HCT116 (cell line): ENCODE measurements around the gene LTB4R2. TPM values are rescaled to one million over a fixed set of nuclear protein-coding genes. Genes with fewer than 3 reads are reported as not detected.

Experiments
- ATAC-seq: fragments of 200-7000 bp; cut with Tn5 transposase; 2 replicates; pipeline ENCODE4 v1.9.1; 2020; ENCODE audit warnings: mild to moderate bottlenecking, moderate library complexity
- BruUV-seq: library from RNA; stranded (reverse); fragments of 400-500 nt; replicated peaks from 2 replicates; lab custom pipeline; 2021; lab: Mats Ljungman, UMichigan
- CTCF ChIA-PET: fragments of 300-600 bp; sonication (Branson Sonifier 250); formaldehyde crosslinking; loops from one replicate; lab custom pipeline; 2021; ENCODE audit warnings: antibody characterized with exemption; lab: Charles Lee
- POLR2A ChIA-PET: fragments of 300-600, 350-600 bp; sonication (Branson Sonifier 250); formaldehyde crosslinking; loops from one replicate; lab custom pipeline; 2021; ENCODE audit warnings: antibody characterized with exemption; lab: Charles Lee
- RAD21 ChIA-PET, 2 experiments: fragments of 300-600 bp; sonication (Branson Sonifier 250); formaldehyde crosslinking; loops; one replicate each; lab custom pipeline; 2023; ENCODE audit warnings: low total read pairs in 2 of 2; ENCODE audit not compliant: uncharacterized antibody in 2 of 2, unreplicated experiment in 2 of 2, low non-redundant PET in 1 of 2; lab: Charles Lee
- DNase-seq: peaks from one replicate; pipeline ENCODE4 v3.0.0-alpha.2; 2010; ENCODE audit warnings: low read depth, low spot score
- H2AFZ ChIP-seq: fragments of 200-600 bp; shearing (Covaris generic), sonication (generic); 2 replicates; pipeline ENCODE4 v1.6.1; 2017; ENCODE audit warnings: low read depth, mixed run types, mixed read lengths, antibody characterized with exemption, low read length; ENCODE audit not compliant: poor library complexity, severe bottlenecking
- H3K27ac ChIP-seq: 2 replicates; pipeline ENCODE4 v1.5.1; 2012; ENCODE audit warnings: low read depth, low read length
- H3K27me3 ChIP-seq: fragments of 200-600 bp; sonication (generic); 2 replicates; pipeline ENCODE4 v1.6.1; 2016; ENCODE audit warnings: mixed run types, low read length, mixed read lengths; ENCODE audit not compliant: insufficient read depth
- H3K36me3 ChIP-seq, 2 experiments: fragments of 200-500 bp in 1 of 2; fragments of 200-600 bp in 1 of 2; sonication (Bioruptor generic) in 1 of 2; sonication (generic) in 1 of 2; 2 replicates each; pipeline versions ENCODE4 v1.5.1 to v1.6.1; 2014 to 2016; ENCODE audit warnings: low read length in 2 of 2, inconsistent platforms in 1 of 2, mixed read lengths in 1 of 2, mixed run types in 1 of 2; ENCODE audit not compliant: insufficient read depth in 2 of 2, control insufficient read depth in 1 of 2
- H3K4me1 ChIP-seq, 2 experiments: fragments of 200-600 bp in 1 of 2; sonication (generic) in 1 of 2; 2 replicates each; pipeline versions ENCODE4 v1.5.1 to v1.6.1; 2012 to 2017; ENCODE audit warnings: low read length in 2 of 2, inconsistent platforms in 1 of 2, mild to moderate bottlenecking in 1 of 2, mixed read lengths in 1 of 2, mixed run types in 1 of 2, moderate library complexity in 1 of 2; ENCODE audit not compliant: insufficient read depth in 2 of 2, control insufficient read depth in 1 of 2
- H3K4me2 ChIP-seq: fragments of 200-600 bp; sonication (generic); 2 replicates; pipeline ENCODE4 v1.6.1; 2017; ENCODE audit warnings: mixed run types, low read length, mixed read lengths
- H3K4me3 ChIP-seq, 2 experiments: fragments of 200-600 bp in 1 of 2; sonication (generic) in 1 of 2; replicated peaks in 1 of 2; 2 replicates each; pipeline ENCODE4 v1.5.1; 2011 to 2016; ENCODE audit warnings: low read length in 2 of 2, control low read depth in 1 of 2, low read depth in 1 of 2, mild to moderate bottlenecking in 1 of 2, mixed read lengths in 1 of 2, mixed run types in 1 of 2
- H3K79me2 ChIP-seq: fragments of 200-600 bp; sonication (generic); 2 replicates; pipeline ENCODE4 v1.6.1; 2017; ENCODE audit warnings: mild to moderate bottlenecking, mixed run types, low read length, moderate library complexity, mixed read lengths; ENCODE audit not compliant: insufficient read depth
- H3K9ac ChIP-seq: fragments of 200-600 bp; sonication (generic); 2 replicates; pipeline ENCODE4 v1.6.1; 2016; ENCODE audit warnings: low read length, mixed read lengths
- H3K9me2 ChIP-seq: fragments of 200-600 bp; sonication (generic), shearing (Covaris generic); 2 replicates; pipeline ENCODE4 v1.6.1; 2017; ENCODE audit warnings: mixed run types, mild to moderate bottlenecking, moderate library complexity; ENCODE audit not compliant: insufficient read depth
- H3K9me3 ChIP-seq, 2 experiments: fragments of 200-500 bp in 1 of 2; fragments of 200-600 bp in 1 of 2; sonication (Bioruptor generic) in 1 of 2; sonication (generic) in 1 of 2; 2 replicates each; pipeline ENCODE4 v1.6.1; 2014 to 2017; ENCODE audit warnings: low read length in 2 of 2, mixed read lengths in 2 of 2, inconsistent platforms in 1 of 2, low read depth in 1 of 2, mild to moderate bottlenecking in 1 of 2, mixed run types in 1 of 2, moderate library complexity in 1 of 2; ENCODE audit not compliant: control insufficient read depth in 1 of 2, insufficient read depth in 1 of 2
- H4K20me1 ChIP-seq: fragments of 200-600 bp; sonication (generic), shearing (Covaris generic); 2 replicates; pipeline ENCODE4 v1.6.1; 2017; ENCODE audit warnings: mixed run types, mild to moderate bottlenecking, moderate library complexity; ENCODE audit not compliant: insufficient read depth
- CBX3 ChIP-seq: IDR thresholded peaks from 2 replicates; pipeline ENCODE4 v1.6.1; 2012; ENCODE audit warnings: low read depth
- CEBPB ChIP-seq: IDR thresholded peaks from 2 replicates; pipeline ENCODE4 v1.6.1; 2012; ENCODE audit warnings: low read depth
- EGR1 ChIP-seq: IDR thresholded peaks from 2 replicates; pipeline ENCODE4 v1.6.1; 2012; ENCODE audit warnings: low read depth
- ELF1 ChIP-seq: IDR thresholded peaks from 2 replicates; pipeline ENCODE4 v1.6.1; 2012; ENCODE audit warnings: low read depth, borderline replicate concordance
- EZH2 ChIP-seq: fragments of 200-600 bp; sonication (generic); IDR thresholded peaks from 2 replicates; pipeline ENCODE4 v1.6.1; 2017; ENCODE audit warnings: antibody characterized with exemption, mixed run types
- EZH2phosphoT487 ChIP-seq: fragments of 200-600 bp; IDR thresholded peaks from 2 replicates; pipeline ENCODE4 v1.6.1; 2018; ENCODE audit warnings: antibody characterized with exemption, borderline replicate concordance
- FOSL1 ChIP-seq: IDR thresholded peaks from 2 replicates; pipeline ENCODE4 v1.6.1; 2012; ENCODE audit warnings: low read depth
- POLR2A ChIP-seq: IDR thresholded peaks from 2 replicates; pipeline ENCODE4 v1.7.0; 2011; ENCODE audit warnings: borderline replicate concordance; ENCODE audit not compliant: insufficient read depth, insufficient read length; ENCODE audit errors: extremely low read depth
- POLR2AphosphoS5 ChIP-seq: IDR thresholded peaks from 2 replicates; pipeline ENCODE4 v1.6.1; 2011; ENCODE audit warnings: mild to moderate bottlenecking, low read depth, low read length, moderate library complexity
- RAD21 ChIP-seq: IDR thresholded peaks from 2 replicates; pipeline ENCODE4 v1.6.1; 2012; ENCODE audit warnings: low read depth, mild to moderate bottlenecking
- SIN3A ChIP-seq: IDR thresholded peaks from 2 replicates; pipeline ENCODE4 v1.6.1; 2012; ENCODE audit warnings: low read depth
- SP1 ChIP-seq: IDR thresholded peaks from 2 replicates; pipeline ENCODE4 v1.6.1; 2012; ENCODE audit warnings: low read depth
- SRF ChIP-seq: IDR thresholded peaks from 2 replicates; pipeline ENCODE4 v1.6.1; 2012; ENCODE audit warnings: low read depth
- YY1 ChIP-seq: IDR thresholded peaks from 2 replicates; pipeline ENCODE4 v1.6.1; 2011; ENCODE audit warnings: low read length, low read depth, moderate library complexity, mild to moderate bottlenecking; ENCODE audit not compliant: insufficient replicate concordance; ENCODE audit errors: extremely low read depth
- ZFX ChIP-seq: fragments of 450-650 bp; IDR thresholded peaks from 2 replicates; pipeline ENCODE4 v1.6.1; 2017
- ZNF274 ChIP-seq: fragments of 200-500 bp; sonication (Bioruptor generic); IDR thresholded peaks from 2 replicates; pipeline ENCODE4 v1.6.1; 2014; ENCODE audit warnings: mild to moderate bottlenecking, low read depth, low read length, inconsistent platforms
- intact Hi-C: fragments of 100-400 bp; cut with micrococcal nuclease; formaldehyde crosslinking; loops from 2 replicates; pipeline ENCODE4 v1.10.0; 2022
- total RNA-seq: library from RNA; stranded (reverse); gene quantifications from one replicate; pipeline ENCODE4 v1.2.1, GENCODE V29; 2021; ENCODE audit not compliant: unreplicated experiment
- TF ChIP-seq, protein P1 (sequence below): IDR thresholded peaks from 2 replicates; pipeline ENCODE4 v1.6.1; 2012
- TF ChIP-seq, protein P2 (sequence below): IDR thresholded peaks from 2 replicates; pipeline ENCODE4 v1.6.1; 2012
- TF ChIP-seq, protein P3 (sequence below), 3 experiments: fragments of 200-600 bp in 1 of 3; sonication (generic) in 1 of 3; IDR thresholded peaks in 2 of 3; conservative IDR thresholded peaks in 1 of 3; 2 replicates each; pipeline ENCODE4 v1.5.1; 2012 to 2017; ENCODE audit warnings: low read depth in 2 of 3, low read length in 2 of 3, antibody characterized with exemption in 1 of 3, borderline replicate concordance in 1 of 3, control low read depth in 1 of 3, mild to moderate bottlenecking in 1 of 3, mixed read lengths in 1 of 3, mixed run types in 1 of 3, moderate library complexity in 1 of 3; ENCODE audit not compliant: insufficient read depth in 1 of 3

Gene LTB4R2
- total RNA-seq, 1 experiment from 2014 or later, result 15.4 TPM

DNA sequence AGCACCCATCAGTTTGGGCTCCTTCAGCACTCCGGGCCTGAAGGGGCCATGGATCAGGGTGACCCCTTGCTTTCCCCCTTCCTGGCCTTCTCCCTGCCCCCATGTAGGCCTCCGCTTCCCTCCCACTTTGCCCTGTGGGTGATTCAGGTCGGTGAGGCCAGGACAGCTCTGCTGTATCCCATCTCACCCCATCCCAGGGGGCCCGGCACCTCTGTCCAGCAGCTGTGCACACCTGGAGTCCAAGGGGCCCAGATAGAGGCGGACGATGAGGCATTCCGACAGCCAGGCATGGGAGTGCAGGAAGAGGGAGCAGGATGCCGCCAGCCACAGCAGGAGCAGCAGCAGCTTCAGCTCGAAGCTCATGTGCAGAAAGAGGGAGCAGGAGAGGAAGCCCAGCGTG, 12.7 kb downstream of the LTB4R2 start:
- ChIA-PET POLR2A (no interaction called here), CTCF (no interaction called here), RAD21 (no interaction called here)
- TF ChIP-seq EZH2phosphoT487 (no peak), ZFX (no peak), POLR2A (no peak), CEBPB (no peak), CBX3 (no peak), RAD21 (no peak), FOSL1 (no peak), YY1 (no peak), EGR1 (no peak), SP1 (no peak), POLR2AphosphoS5 (no peak), ZNF274 (no peak), SIN3A (no peak), EZH2 (no peak), SRF (no peak), ELF1 (no peak)
- TF ChIP-seq, protein P1, sequence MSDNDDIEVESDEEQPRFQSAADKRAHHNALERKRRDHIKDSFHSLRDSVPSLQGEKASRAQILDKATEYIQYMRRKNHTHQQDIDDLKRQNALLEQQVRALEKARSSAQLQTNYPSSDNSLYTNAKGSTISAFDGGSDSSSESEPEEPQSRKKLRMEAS, result no peak
- TF ChIP-seq, protein P2, sequence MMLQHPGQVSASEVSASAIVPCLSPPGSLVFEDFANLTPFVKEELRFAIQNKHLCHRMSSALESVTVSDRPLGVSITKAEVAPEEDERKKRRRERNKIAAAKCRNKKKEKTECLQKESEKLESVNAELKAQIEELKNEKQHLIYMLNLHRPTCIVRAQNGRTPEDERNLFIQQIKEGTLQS, result no peak
- TF ChIP-seq, protein P3, sequence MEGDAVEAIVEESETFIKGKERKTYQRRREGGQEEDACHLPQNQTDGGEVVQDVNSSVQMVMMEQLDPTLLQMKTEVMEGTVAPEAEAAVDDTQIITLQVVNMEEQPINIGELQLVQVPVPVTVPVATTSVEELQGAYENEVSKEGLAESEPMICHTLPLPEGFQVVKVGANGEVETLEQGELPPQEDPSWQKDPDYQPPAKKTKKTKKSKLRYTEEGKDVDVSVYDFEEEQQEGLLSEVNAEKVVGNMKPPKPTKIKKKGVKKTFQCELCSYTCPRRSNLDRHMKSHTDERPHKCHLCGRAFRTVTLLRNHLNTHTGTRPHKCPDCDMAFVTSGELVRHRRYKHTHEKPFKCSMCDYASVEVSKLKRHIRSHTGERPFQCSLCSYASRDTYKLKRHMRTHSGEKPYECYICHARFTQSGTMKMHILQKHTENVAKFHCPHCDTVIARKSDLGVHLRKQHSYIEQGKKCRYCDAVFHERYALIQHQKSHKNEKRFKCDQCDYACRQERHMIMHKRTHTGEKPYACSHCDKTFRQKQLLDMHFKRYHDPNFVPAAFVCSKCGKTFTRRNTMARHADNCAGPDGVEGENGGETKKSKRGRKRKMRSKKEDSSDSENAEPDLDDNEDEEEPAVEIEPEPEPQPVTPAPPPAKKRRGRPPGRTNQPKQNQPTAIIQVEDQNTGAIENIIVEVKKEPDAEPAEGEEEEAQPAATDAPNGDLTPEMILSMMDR (IDR thresholded peaks at IDR 0.05 in 2 of 3, conservative IDR thresholded peaks at IDR 0.05 in 1 of 3; ENCODE audit: borderline replicate concordance in 1 of 3, insufficient read depth in 1 of 3, low read depth in 2 of 3, low read length in 2 of 3), result no peak
- intact Hi-C loops, result no loop called here
- no peaks in the 10 kb centered on the region for H3K79me2 ChIP-seq
- H3K27ac ChIP-seq, result no peak overlapping the region
- H3K27me3 ChIP-seq, result 0 out of 2 replicates have a peak, but pooled peaks cover 4% of the 10 kb centered on the region
- H3K9ac ChIP-seq, result no peak overlapping the region
- no peaks in the 10 kb centered on the region for H4K20me1 ChIP-seq
- H3K4me3 ChIP-seq, result no peak overlapping the region
- H3K9me3 ChIP-seq, result no peaks in the 10 kb centered on the region
- ATAC-seq (no peak), DNase-seq (no peak)
- peaks cover 2 to 5% of the 10 kb centered on the region in 2 experiments for H3K4me1 ChIP-seq
- H3K4me2 ChIP-seq, result no peak overlapping the region
- no peak overlapping the region for H2AFZ ChIP-seq
- H3K36me3 ChIP-seq, result no peaks in the 10 kb centered on the region
- BruUV-seq, result no TSS peak
- H3K9me2 ChIP-seq, result no peaks in the 10 kb centered on the region
